GM12874 (cell line): ENCODE data around the gene ACMSD.

ENCODE experiments used
- CTCF ChIP-seq: IDR thresholded peaks from 2 replicates; pipeline ENCODE4 v1.5.1; 2011; ENCODE audit warnings: low read depth, mild to moderate bottlenecking, control low read depth, low read length, moderate library complexity; ENCODE audit not compliant: insufficient read depth

ACMSD gene

GRCh38 chr2:134838143-134838620, at the start of gene ACMSD:
Gene ACMSD, plus strand, starts transcription at chr2:134838616. Its CDS starts 67 bp downstream, at chr2:134838683.
- TF ChIP-seq CTCF, result no peak

DNA sequence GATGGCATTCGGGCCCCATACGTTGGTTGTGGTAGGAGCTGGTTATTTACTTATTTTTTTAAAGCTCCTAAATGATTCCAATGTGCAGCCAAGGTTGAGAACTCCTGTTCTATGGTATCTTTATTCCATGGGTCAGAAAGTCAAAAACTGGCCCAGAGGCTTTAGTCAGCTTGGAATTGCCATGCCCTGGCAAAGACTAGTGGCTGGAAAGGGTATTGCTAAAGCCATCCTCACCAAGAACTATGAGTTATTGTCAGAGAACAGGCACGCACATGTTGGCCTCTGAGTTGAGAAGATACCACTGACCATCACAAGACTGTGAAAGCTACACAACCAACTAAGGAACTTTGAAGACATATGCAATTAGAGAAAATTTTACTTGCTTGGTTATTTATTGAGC, 47.9 kb upstream of the ACMSD start:
- peak; percentile 25; the same call in 1 of the 2 replicates for TF ChIP-seq CTCF

- TF ChIP-seq CTCF, result no peak
These were observed 46.8 kb upstream of the ACMSD start for GRCh38 chr2:134791616-134792015.

DNA sequence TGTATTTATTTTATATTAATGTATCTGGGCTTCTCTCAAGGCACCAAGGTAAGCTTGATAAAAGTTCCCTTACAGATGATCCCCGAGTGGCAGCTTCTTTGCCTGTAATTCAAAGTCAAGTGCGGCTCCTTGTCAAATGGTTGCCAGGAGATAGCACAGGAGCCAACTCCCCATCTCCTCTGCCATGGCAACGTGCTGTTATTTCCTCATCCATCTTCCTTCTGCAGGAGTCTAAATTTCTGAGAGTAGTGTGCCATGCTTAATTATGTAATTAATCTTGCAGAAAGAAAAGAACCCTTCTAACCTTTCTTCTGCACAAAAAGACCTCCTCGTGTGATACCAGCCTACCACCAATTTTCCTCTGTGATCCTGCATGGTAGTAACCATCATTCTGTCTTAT, 46.2 kb upstream of the ACMSD start:
- TF ChIP-seq CTCF, result no peak

DNA sequence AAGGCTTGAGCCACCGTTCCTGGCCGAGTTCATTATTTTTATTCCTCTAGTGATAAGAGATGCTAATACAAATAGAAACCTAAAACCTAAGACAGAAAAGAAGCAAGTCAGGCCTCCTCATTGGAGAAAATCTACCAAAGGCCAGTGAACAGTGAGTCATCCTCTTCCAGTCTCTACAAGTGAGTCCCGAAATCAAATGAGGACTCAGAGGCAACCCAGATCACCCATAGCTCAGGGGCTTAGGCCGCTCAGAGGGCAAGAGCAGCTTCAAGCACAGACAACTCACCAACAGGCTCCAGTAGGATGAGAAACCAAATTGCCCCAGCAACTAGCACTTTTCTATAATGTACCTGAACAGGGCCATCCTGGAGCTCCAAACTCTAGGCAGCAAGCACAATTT, 42.7 kb upstream of the ACMSD start:
- no peak for TF ChIP-seq CTCF

DNA sequence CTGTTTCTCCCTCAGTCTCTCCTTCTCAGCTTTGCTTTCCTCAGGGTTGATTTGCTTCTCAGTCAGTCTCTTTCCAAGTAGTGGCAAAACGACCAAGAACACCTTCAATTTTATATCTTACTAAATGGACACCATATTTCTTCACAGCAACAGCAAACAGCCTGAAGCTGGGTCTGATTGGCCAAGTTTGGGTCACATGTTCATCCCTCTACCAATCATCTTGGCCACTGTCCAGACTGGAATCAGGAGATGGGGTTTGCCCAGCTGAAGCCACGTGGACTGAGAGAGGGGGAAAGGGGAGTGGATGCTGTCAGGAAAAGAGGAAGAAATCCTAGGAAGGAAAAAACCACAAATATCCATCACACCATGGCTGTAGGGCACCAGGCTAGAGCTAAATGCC, 42.0 kb upstream of the ACMSD start:
- TF ChIP-seq CTCF, result no peak

GRCh38 chr2:134799936-134800335, 38.5 kb upstream of the ACMSD start:
- no peak for TF ChIP-seq CTCF
